Measurements from ENCODE around the gene MTMR11. TPM values are rescaled to one million over a fixed set of nuclear protein-coding genes. Genes with fewer than 3 reads are reported as not detected.

The MTMR11 gene
- total RNA-seq, 3 donors from 2014 or later, result 7.4 to 13.9 (median 13.8) TPM

GRCh38 chr1:149931212-149931790 is 5.4 kb downstream of the MTMR11 start:
- DNase-seq (ENCODE audit: low spot score in 2 of 2), result no peak
- TF ChIP-seq POLR2AphosphoS5 (IDR thresholded peaks at IDR 0.05) (no peak), POLR2A (IDR thresholded peaks at IDR 0.05) (no peak), CTCF (IDR thresholded peaks at IDR 0.05) (no peak)
- H3K27me3 ChIP-seq, result no peaks in the 10 kb centered on the region
- no peak overlapping the region for H3K27ac ChIP-seq
- H3K4me3 ChIP-seq, result no peak overlapping the region
- intact Hi-C loops (cut with DNase I; ENCODE audit: low total_unique reads), result no loop called here
- peaks cover under 1 to 9% of the 10 kb centered on the region in 2 donors for H3K4me1 ChIP-seq
- H3K36me3 ChIP-seq, result no peaks in the 10 kb centered on the region
- no peaks in the 10 kb centered on the region for H3K9me3 ChIP-seq

GRCh38 chr1:149929856-149930255 is 6.8 kb downstream of the MTMR11 start:
- no peaks in the 10 kb centered on the region for H3K27me3 ChIP-seq
- peaks cover 5 to 16% of the 10 kb centered on the region in 2 donors for H3K4me1 ChIP-seq
- H3K27ac ChIP-seq, result no peak overlapping the region
- no peak for DNase-seq (ENCODE audit: low spot score in 2 of 2)
- H3K4me3 ChIP-seq, result no peak overlapping the region
- no peaks in the 10 kb centered on the region for H3K36me3 ChIP-seq
- no peaks in the 10 kb centered on the region for H3K9me3 ChIP-seq
- intact Hi-C loops (cut with DNase I; ENCODE audit: low total_unique reads), result no loop called here
- TF ChIP-seq POLR2A (IDR thresholded peaks at IDR 0.05) (no peak), POLR2AphosphoS5 (IDR thresholded peaks at IDR 0.05) (no peak), CTCF (IDR thresholded peaks at IDR 0.05) (no peak)

- Histone ChIP-seq H3K27me3 (no peaks in the 10 kb centered on the region), H3K27ac (peak overlapping the region; percentile 97), H3K36me3 (no peaks in the 10 kb centered on the region), H3K4me3 (peak overlapping the region; percentile 84 to 99 (median 92)), H3K4me1 (peaks cover 5 to 16% of the 10 kb centered on the region in 2 donors), H3K9me3 (no peaks in the 10 kb centered on the region)
- no peak for TF ChIP-seq CTCF (IDR thresholded peaks at IDR 0.05)
- no peak for TF ChIP-seq POLR2AphosphoS5 (IDR thresholded peaks at IDR 0.05)
- no peak for TF ChIP-seq POLR2A (IDR thresholded peaks at IDR 0.05)
- intact Hi-C loops (cut with DNase I; ENCODE audit: low total_unique reads), result no loop called here
- no peak for DNase-seq (ENCODE audit: low spot score in 2 of 2)
These were observed 8.3 kb downstream of the MTMR11 start for GRCh38 chr1:149928401-149928724.

- H3K4me3 ChIP-seq, result peak within 1 kb of the TSS; percentile 84 to 99 (median 92)
- peak within 1 kb of the TSS; percentile 97 for H3K27ac ChIP-seq
- TF ChIP-seq POLR2AphosphoS5 (IDR thresholded peaks at IDR 0.05), result peak; percentile 89 to 99 (median 98)
- TF ChIP-seq CTCF (IDR thresholded peaks at IDR 0.05), result peak in 1 of 3 donors; percentile 26
- peak; percentile 97 for TF ChIP-seq POLR2A (IDR thresholded peaks at IDR 0.05)
- intact Hi-C loops (cut with DNase I; ENCODE audit: low total_unique reads), result no loop called here
- no peaks in the 10 kb centered on the region for H3K27me3 ChIP-seq
- H3K4me1 ChIP-seq, result peaks cover 5 to 16% of the 10 kb centered on the region in 2 donors
- no peaks in the 10 kb centered on the region for H3K36me3 ChIP-seq
- H3K9me3 ChIP-seq, result no peaks in the 10 kb centered on the region
- DNase-seq (ENCODE audit: low spot score in 2 of 2), result peak; percentile 95 to 97
These were observed 8.9 kb downstream of the MTMR11 start, which contains the start of gene SF3B4 for GRCh38 chr1:149927563-149928400. SF3B4 (minus strand) TSS chr1:149927803; CDS start chr1:149927759, 44 bp downstream.

- no peak for DNase-seq (ENCODE audit: low spot score in 2 of 2)
- Histone ChIP-seq H3K9me3 (no peaks in the 10 kb centered on the region), H3K27ac (peak overlapping the region; percentile 97), H3K27me3 (no peaks in the 10 kb centered on the region), H3K4me3 (peak overlapping the region; percentile 84 to 99 (median 92)), H3K36me3 (no peaks in the 10 kb centered on the region), H3K4me1 (peaks cover 5 to 16% of the 10 kb centered on the region in 2 donors)
- TF ChIP-seq POLR2AphosphoS5 (IDR thresholded peaks at IDR 0.05) (no peak), POLR2A (IDR thresholded peaks at IDR 0.05) (no peak), CTCF (IDR thresholded peaks at IDR 0.05) (no peak)
- intact Hi-C loops (cut with DNase I; ENCODE audit: low total_unique reads), result no loop called here
These were observed 9.6 kb downstream of the MTMR11 start for GRCh38 chr1:149927056-149927562.
